Effector memory CD4-positive, alpha-beta T cell (primary cell): ENCODE measurements around the gene ZNRD2.
"Not testable (repeated sequence)": the region's sequence is repeated elsewhere in the genome, so short reads cannot be mapped to it uniquely, and the experiment has no call there.

ENCODE experiments used
- DNase-seq, 3 donors: peaks; one replicate each; pipeline ENCODE4 v3.0.0-alpha.2; 2020
- H3K27ac ChIP-seq: 2 replicates; pipeline ENCODE4 v1.7.0; 2013; ENCODE audit warnings: mild to moderate bottlenecking, low read length, moderate library complexity; ENCODE audit not compliant: insufficient read depth, poor library complexity, severe bottlenecking
- H3K27me3 ChIP-seq: replicated peaks from 2 replicates; pipeline ENCODE4 v1.7.0; 2013; ENCODE audit warnings: mild to moderate bottlenecking, low read length; ENCODE audit not compliant: insufficient read depth, control insufficient read depth, poor library complexity, severe bottlenecking
- H3K36me3 ChIP-seq: 2 replicates; pipeline ENCODE4 v1.7.0; 2013; ENCODE audit warnings: mild to moderate bottlenecking, low read length, moderate library complexity; ENCODE audit not compliant: control insufficient read depth, insufficient read depth
- H3K4me1 ChIP-seq: 2 replicates; pipeline ENCODE4 v1.7.0; 2013; ENCODE audit warnings: low read length, mild to moderate bottlenecking; ENCODE audit not compliant: control insufficient read depth, insufficient read depth, poor library complexity, severe bottlenecking
- H3K4me3 ChIP-seq: 2 replicates; pipeline ENCODE4 v1.7.0; 2013; ENCODE audit warnings: low read length, low read depth, mild to moderate bottlenecking; ENCODE audit not compliant: insufficient read depth, poor library complexity, severe bottlenecking
- H3K9me3 ChIP-seq: 2 replicates; pipeline ENCODE4 v1.7.0; 2013; ENCODE audit warnings: mild to moderate bottlenecking, low read length, moderate library complexity; ENCODE audit not compliant: control insufficient read depth

Gene ZNRD2

GRCh38 chr11:65562788-65563187, 7.5 kb upstream of the ZNRD2 start:
- H3K4me1 ChIP-seq = peaks cover 46% of the 10 kb centered on the region
- no peak overlapping the region for H3K4me3 ChIP-seq
- H3K27me3 ChIP-seq = no peaks in the 10 kb centered on the region
- no peak for DNase-seq
- no peak overlapping the region for H3K27ac ChIP-seq
- H3K9me3 ChIP-seq = no peaks in the 10 kb centered on the region
- H3K36me3 ChIP-seq = no peaks in the 10 kb centered on the region

GRCh38 chr11:65563601-65564000, 6.7 kb upstream of the ZNRD2 start:
- Histone ChIP-seq H3K27me3 (no peaks in the 10 kb centered on the region), H3K36me3 (no peaks in the 10 kb centered on the region), H3K9me3 (no peaks in the 10 kb centered on the region), H3K4me1 (peaks cover 50% of the 10 kb centered on the region), H3K4me3 (no peak overlapping the region), H3K27ac (no peak overlapping the region)
- DNase-seq = no peak

- H3K4me1 ChIP-seq = peaks cover 56% of the 10 kb centered on the region
- DNase-seq = not testable (repeated sequence)
- peak overlapping the region; percentile 66 for H3K27ac ChIP-seq
Observed at GRCh38 chr11:65564879-65565559, 5.3 kb upstream of the ZNRD2 start.

GRCh38 chr11:65565624-65566453, 4.4 kb upstream of the ZNRD2 start:
- Histone ChIP-seq H3K4me1 (peaks cover 55% of the 10 kb centered on the region), H3K27me3 (no peaks in the 10 kb centered on the region), H3K9me3 (no peaks in the 10 kb centered on the region), H3K36me3 (no peaks in the 10 kb centered on the region), H3K27ac (peak overlapping the region; percentile 66), H3K4me3 (no peak overlapping the region)
- DNase-seq = peak in 2 of 3 donors; percentile 51 to 60

More at GRCh38 chr11:65564879-65565559, 5.3 kb upstream of the ZNRD2 start:
- H3K9me3 ChIP-seq, H3K36me3 ChIP-seq, H3K4me3 ChIP-seq, H3K27me3 ChIP-seq: not testable (repeated sequence)

GRCh38 chr11:65569164-65569972, 909 bp upstream of the ZNRD2 start:
- no peak for DNase-seq
- Histone ChIP-seq H3K36me3 (no peaks in the 10 kb centered on the region), H3K27ac (peak overlapping the region; percentile 98), H3K4me1 (peaks cover 77% of the 10 kb centered on the region), H3K4me3 (peak overlapping the region; percentile 95), H3K27me3 (no peaks in the 10 kb centered on the region), H3K9me3 (no peaks in the 10 kb centered on the region)

- H3K4me1 ChIP-seq = peaks cover 72% of the 10 kb centered on the region
- H3K9me3 ChIP-seq = no peaks in the 10 kb centered on the region
- H3K4me3 ChIP-seq = peak overlapping the region; percentile 95
- no peaks in the 10 kb centered on the region for H3K27me3 ChIP-seq
- H3K27ac ChIP-seq = peak overlapping the region; percentile 98
- no peaks in the 10 kb centered on the region for H3K36me3 ChIP-seq
- no peak for DNase-seq
Observed at GRCh38 chr11:65571420-65571819, 1.1 kb downstream of the ZNRD2 start.

- no peaks in the 10 kb centered on the region for H3K9me3 ChIP-seq
- no peaks in the 10 kb centered on the region for H3K36me3 ChIP-seq
- peak overlapping the region; percentile 36 for H3K4me3 ChIP-seq
- no peak for DNase-seq
- peak overlapping the region; percentile 98 for H3K27ac ChIP-seq
- peaks cover 72% of the 10 kb centered on the region for H3K4me1 ChIP-seq
- no peaks in the 10 kb centered on the region for H3K27me3 ChIP-seq
Observed at GRCh38 chr11:65571940-65572339, 1.7 kb downstream of the ZNRD2 start.

GRCh38 chr11:65572356-65573051, 2.2 kb downstream of the ZNRD2 start, which contains the start of gene FAM89B:
Gene FAM89B, plus strand, starts transcription at chr11:65572538. Its CDS starts 132 bp downstream, at chr11:65572670.
- Histone ChIP-seq H3K27ac (peak within 1 kb of the TSS; percentile 98), H3K4me1 (peaks cover 76% of the 10 kb centered on the region)
- peak; percentile 79 to 81 (median 81) for DNase-seq

GRCh38 chr11:65573391-65574079, 3.3 kb downstream of the ZNRD2 start:
- Histone ChIP-seq H3K4me1 (peaks cover 75% of the 10 kb centered on the region), H3K27ac (peak overlapping the region; percentile 98), H3K27me3 (no peaks in the 10 kb centered on the region), H3K9me3 (no peaks in the 10 kb centered on the region), H3K36me3 (no peaks in the 10 kb centered on the region), H3K4me3 (peak overlapping the region; percentile 64)
- no peak for DNase-seq

More at GRCh38 chr11:65572356-65573051, 2.2 kb downstream of the ZNRD2 start, which contains the start of gene FAM89B:
- Histone ChIP-seq H3K36me3 (no peaks in the 10 kb centered on the region), H3K4me3 (peak within 1 kb of the TSS; percentile 95), H3K27me3 (no peaks in the 10 kb centered on the region), H3K9me3 (no peaks in the 10 kb centered on the region)
